Small intestine (tissue), 7 donors: ENCODE results near the gene TOMM5. TPM values are rescaled to one million over a fixed set of nuclear protein-coding genes. Genes with fewer than 3 reads are reported as not detected.
A peak's percentile ranks its signal among the peaks of the same experiment; 100 is the strongest.

Source experiments
- DNase-seq, 2 donors: peaks; one replicate each; pipeline versions ENCODE4 v3.0.0 to v3.0.0-alpha.2; 2013
- FAIRE-seq: peaks from 2 replicates; lab custom pipeline; 2012; peaks lifted over from hg19 to GRCh38; lab: Jason Lieb, UNC
- H3K27ac ChIP-seq, 3 donors: one replicate each; pipeline ENCODE4 v1.5.1; 2013; ENCODE audit warnings: low read length in 2 of 3, mild to moderate bottlenecking in 2 of 3, control low read depth in 1 of 3, inconsistent platforms in 1 of 3, low read depth in 1 of 3, moderate library complexity in 1 of 3
- H3K27me3 ChIP-seq, 3 donors: one replicate each; pipeline ENCODE4 v1.6.1; 2013; ENCODE audit warnings: low read length in 3 of 3, inconsistent platforms in 1 of 3; ENCODE audit not compliant: control insufficient read depth in 3 of 3, insufficient read depth in 3 of 3
- H3K36me3 ChIP-seq, 3 donors: one replicate each; pipeline ENCODE4 v1.6.1; 2013; ENCODE audit warnings: low read length in 3 of 3, inconsistent platforms in 1 of 3, low read depth in 1 of 3, mild to moderate bottlenecking in 1 of 3, moderate library complexity in 1 of 3; ENCODE audit not compliant: control insufficient read depth in 3 of 3, insufficient read depth in 2 of 3
- H3K4me1 ChIP-seq, 3 donors: one replicate each; pipeline ENCODE4 v1.6.1; 2013; ENCODE audit warnings: low read length in 2 of 3, inconsistent platforms in 1 of 3, low read depth in 1 of 3, mild to moderate bottlenecking in 1 of 3, moderate library complexity in 1 of 3; ENCODE audit not compliant: control insufficient read depth in 3 of 3, insufficient read depth in 2 of 3
- H3K4me3 ChIP-seq, 3 donors: one replicate each; pipeline ENCODE4 v1.5.1; 2013; ENCODE audit warnings: low read length in 3 of 3, control low read depth in 1 of 3, inconsistent platforms in 1 of 3, low read depth in 1 of 3, mild to moderate bottlenecking in 1 of 3, moderate library complexity in 1 of 3
- H3K9me3 ChIP-seq, 2 donors: one replicate each; pipeline ENCODE4 v1.6.1; 2013; ENCODE audit warnings: low read depth in 1 of 2, low read length in 1 of 2; ENCODE audit not compliant: control insufficient read depth in 2 of 2, insufficient read depth in 1 of 2
- WGBS, 3 donors: extraction: QIAGEN DNeasy Blood & Tissue Kit; methylation state at CpG; one replicate each; pipeline ENCODE4 v1.1.7; 2013; 5-methylcytosine and 5-hydroxymethylcytosine counted together
- polyA plus RNA-seq, 4 donors: library from polyadenylated mRNA; stranded (reverse) in 3 of 4; unstranded in 1 of 4; fragments of 200-250 nt in 3 of 4; fragments of 120-200 nt in 1 of 4; gene quantifications; one replicate each; pipeline versions ENCODE4 v1.2.1 to v1.2.3, GENCODE V29; 2013
- donor health status: healthy with polysubstance abuse.
- donor health status: control.
- donor health status: control.
- donor health status: Bipolar disorder and iron deficiency.
- donor health status: healthy.

Gene TOMM5
- polyA plus RNA-seq, 4 donors, result 130 to 140 (median 137) TPM

DNA sequence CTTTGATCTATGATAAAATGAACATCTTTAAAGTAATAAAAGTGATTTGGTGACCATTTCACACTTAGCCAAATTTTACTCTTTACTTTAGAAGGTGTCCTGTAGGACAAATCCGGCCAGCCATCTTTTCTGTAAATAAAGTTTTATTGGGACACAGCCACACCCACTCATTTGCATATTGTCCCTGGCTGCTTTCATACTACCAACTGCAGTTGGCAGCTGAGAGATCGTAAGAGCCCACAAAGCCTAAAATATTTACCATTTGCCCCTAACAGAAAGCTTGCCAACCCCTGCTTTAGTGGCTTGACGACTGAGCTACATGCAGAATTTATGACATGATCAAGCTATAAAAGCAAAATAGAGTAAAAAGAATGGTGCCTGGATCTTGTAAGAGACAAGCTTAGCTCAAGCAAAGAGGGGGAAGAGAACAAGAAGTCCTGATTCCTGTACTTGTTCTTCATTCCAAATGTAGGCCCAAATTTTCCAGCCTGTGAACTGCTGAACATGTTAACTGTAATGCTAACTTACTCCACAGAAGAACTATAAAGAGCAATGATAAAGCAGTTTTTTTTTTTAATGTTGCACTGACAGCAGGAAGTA lies 8.8 kb downstream of the TOMM5 start:
- FAIRE-seq (no peak), DNase-seq (no peak)
- WGBS, 3 donors, result 69 to 83% (median 78%) methylated on average over 3 of the region's 3 CpGs
- Histone ChIP-seq H3K4me3 (no peak overlapping the region), H3K36me3 (peaks cover 7 to 11% (median 9%) of the 10 kb centered on the region in 3 donors), H3K4me1 (no peaks in the 10 kb centered on the region), H3K27ac (peak overlapping the region in 1 of 3 donors; percentile 4), H3K27me3 (no peaks in the 10 kb centered on the region), H3K9me3 (no peaks in the 10 kb centered on the region)

DNA sequence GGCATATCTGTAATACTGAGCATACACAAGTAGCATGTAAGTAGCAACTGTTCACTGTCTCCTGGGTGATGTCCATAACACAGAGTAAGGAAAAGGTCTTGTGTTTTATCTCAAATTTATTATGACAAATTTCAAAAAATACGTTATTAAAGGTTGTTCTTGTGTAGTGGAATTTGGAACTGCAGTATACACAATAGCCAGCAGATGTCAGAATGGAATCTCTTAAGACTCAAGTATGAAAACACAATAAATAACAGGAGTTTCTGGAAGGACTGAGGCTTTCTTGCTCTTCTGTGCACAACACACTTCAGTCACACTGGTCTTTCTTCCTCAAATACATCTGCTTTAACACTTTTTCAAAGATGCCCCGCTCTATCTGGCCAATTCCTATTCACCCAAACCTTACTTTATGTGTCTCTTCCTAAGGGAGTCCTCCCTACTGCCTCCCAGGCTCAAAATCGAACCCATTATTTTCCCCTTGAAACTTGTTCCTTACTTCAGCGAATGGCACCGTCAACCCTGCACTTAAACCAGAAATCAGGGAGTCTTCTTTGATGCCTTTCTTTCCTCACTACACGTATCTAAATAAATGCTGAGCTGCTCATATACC lies 9.7 kb downstream of the TOMM5 start:
- DNase-seq, result peak; percentile 58 to 64
- Histone ChIP-seq H3K27me3 (no peaks in the 10 kb centered on the region), H3K27ac (no peak overlapping the region), H3K4me3 (no peak overlapping the region), H3K9me3 (no peaks in the 10 kb centered on the region), H3K36me3 (peaks cover 7 to 11% (median 9%) of the 10 kb centered on the region in 3 donors), H3K4me1 (no peaks in the 10 kb centered on the region)
- WGBS, 3 donors, result 68 to 76% (median 68%) methylated on average over 6 of the region's 6 CpGs
- peak; percentile 15 for FAIRE-seq

DNA sequence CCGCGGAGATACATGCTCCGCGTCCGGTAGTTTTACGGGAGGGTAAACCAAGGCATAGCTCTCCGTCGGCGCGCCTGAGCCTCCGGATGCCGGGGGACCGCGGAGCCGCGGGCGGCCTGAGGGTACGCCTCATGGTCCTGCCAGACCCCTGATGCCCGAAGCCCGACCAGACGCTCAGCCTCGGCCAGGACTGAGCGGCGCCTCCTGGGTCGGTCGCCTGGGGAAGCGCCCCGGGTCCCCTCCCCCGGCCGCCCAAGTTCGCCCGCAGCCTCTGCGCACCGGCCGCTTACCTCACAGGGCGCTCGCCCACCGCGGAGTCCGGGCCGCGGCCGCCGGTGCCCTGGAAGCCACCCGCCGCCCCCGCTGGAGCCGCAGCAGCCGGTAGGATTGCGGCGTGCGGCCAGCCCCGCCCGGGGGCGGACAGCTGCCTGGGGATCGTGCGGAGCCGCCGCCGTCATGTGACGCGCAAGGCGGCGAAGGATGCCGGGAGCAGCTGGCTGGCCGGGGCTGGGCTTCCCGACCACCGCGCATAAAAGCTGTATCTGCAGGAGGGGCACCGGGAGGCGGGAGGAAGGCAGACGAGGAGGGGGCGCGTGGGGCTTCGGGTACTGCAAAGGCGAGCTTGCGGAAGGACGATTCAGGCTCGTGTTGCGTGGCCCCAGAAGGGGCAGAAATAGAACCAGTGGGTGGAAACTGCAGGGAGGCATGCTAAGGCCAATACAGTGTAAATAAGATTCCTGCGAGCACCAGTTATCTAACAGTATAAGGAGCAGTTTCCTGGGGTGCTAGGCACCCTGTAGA lies 16.3 kb downstream of the TOMM5 start, which contains the start of gene FBXO10:
FBXO10 (minus strand) TSS at position 460 of the 801 bp plus-strand sequence. CDS start 34,612 bp downstream, outside the sequence.
- Histone ChIP-seq H3K4me3 (peak within 1 kb of the TSS; percentile 62 to 86 (median 72)), H3K27ac (peak within 1 kb of the TSS in 2 of 3 donors; percentile 56 to 68), H3K27me3 (no peaks in the 10 kb centered on the region), H3K9me3 (no peaks in the 10 kb centered on the region), H3K36me3 (peaks cover 0 to 2% (median 0%) of the 10 kb centered on the region in 3 donors), H3K4me1 (peaks cover 0 to 26% (median 0%) of the 10 kb centered on the region in 3 donors)
- 1% methylated on average over 65 to 81 of the region's 81 CpGs for WGBS, 3 donors
- DNase-seq (peak; percentile 59 to 88), FAIRE-seq (no peak)

DNA sequence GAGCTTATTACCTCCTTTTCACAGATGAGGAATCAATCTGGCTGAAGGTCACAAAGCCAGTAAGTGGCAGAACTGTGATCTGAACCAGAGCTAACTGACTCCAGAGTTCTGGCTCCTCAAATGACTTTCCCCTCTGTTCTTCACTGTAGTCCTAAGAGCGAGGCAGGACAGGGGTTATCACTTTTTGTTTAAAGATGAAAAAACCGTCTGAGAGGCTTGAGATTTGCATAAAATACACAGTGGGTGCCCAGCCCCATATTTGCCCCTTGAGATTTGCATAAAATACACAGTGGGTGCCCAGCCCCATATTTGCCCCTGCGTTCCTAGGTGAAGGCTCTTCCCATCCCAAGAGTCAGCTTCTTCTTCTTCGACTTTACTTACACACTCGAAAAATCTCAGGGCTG lies 16.9 kb downstream of the TOMM5 start:
- peaks cover 0 to 26% (median 0%) of the 10 kb centered on the region in 3 donors for H3K4me1 ChIP-seq
- H3K36me3 ChIP-seq, result peaks cover 0 to under 1% (median 0%) of the 10 kb centered on the region in 3 donors
- H3K27me3 ChIP-seq, result no peaks in the 10 kb centered on the region
- H3K27ac ChIP-seq, result peak overlapping the region in 2 of 3 donors; percentile 56 to 68
- 8 to 14% (median 9%) methylated on average over 5 of the region's 5 CpGs for WGBS, 3 donors
- FAIRE-seq, result no peak
- H3K4me3 ChIP-seq, result peak overlapping the region; percentile 62 to 86 (median 72)
- peak; percentile 30 to 32 for DNase-seq
- no peaks in the 10 kb centered on the region for H3K9me3 ChIP-seq

DNA sequence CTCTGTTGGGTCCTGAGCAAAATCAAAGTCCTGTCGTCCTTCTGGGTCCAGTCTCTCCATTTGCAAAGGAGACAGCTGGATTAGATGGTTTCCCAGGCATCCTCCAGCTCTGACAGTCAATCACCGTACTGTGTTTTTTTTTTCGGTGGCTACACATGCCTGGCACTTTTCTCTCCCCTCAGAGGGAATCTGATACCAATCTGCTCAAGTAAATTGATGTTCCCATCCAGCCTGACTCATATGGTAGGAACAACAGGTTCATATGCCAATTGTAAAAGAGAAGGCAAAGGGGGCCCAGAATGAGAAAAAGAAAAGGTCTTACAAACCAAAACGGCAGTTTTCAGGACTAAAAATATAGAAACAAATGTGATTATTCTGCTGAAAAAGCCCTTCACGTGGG lies 17.4 kb downstream of the TOMM5 start:
- Histone ChIP-seq H3K36me3 (no peaks in the 10 kb centered on the region), H3K27ac (peak overlapping the region in 1 of 3 donors; percentile 47), H3K9me3 (no peaks in the 10 kb centered on the region), H3K4me1 (peaks cover 0 to 26% (median 0%) of the 10 kb centered on the region in 3 donors), H3K27me3 (no peaks in the 10 kb centered on the region), H3K4me3 (no peak overlapping the region)
- no peak for FAIRE-seq
- no peak for DNase-seq
- 60 to 69% (median 63%) methylated on average over 5 of the region's 5 CpGs for WGBS, 3 donors

DNA sequence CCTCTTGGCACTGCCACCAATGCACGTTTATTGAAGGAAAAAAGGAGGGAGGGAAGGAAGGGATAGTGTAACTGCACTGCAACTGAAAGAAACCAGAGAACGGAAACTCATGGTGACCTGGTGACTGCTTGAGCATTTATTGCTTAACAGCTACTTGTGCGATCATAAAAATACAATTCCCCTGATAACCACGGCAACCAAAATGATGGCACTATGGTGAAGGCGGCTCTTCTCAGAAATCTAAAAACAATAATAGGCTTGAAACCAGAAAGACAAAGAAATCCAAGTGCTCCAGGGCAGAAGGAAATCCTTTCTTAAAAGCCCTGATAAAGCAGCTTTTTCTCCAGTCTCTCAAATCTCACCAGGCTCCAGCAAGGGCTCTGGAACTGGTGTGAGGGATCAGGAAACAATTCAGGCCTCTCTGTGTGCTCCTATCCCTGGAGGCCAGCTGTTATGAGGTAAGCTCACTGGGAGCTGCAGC lies 18.1 kb downstream of the TOMM5 start:
- peak overlapping the region in 1 of 3 donors; percentile 47 for H3K27ac ChIP-seq
- no peak for FAIRE-seq
- peaks cover 0 to 26% (median 0%) of the 10 kb centered on the region in 3 donors for H3K4me1 ChIP-seq
- no peak overlapping the region for H3K4me3 ChIP-seq
- no peaks in the 10 kb centered on the region for H3K36me3 ChIP-seq
- H3K9me3 ChIP-seq, result no peaks in the 10 kb centered on the region
- peak; percentile 37 to 79 for DNase-seq
- no peaks in the 10 kb centered on the region for H3K27me3 ChIP-seq
- WGBS, 3 donors, result 7 to 39% (median 25%) methylated on average over 5 of the region's 5 CpGs

- Histone ChIP-seq H3K27ac (no peak overlapping the region), H3K9me3 (no peaks in the 10 kb centered on the region), H3K4me1 (peaks cover 0 to 20% (median 0%) of the 10 kb centered on the region in 3 donors), H3K27me3 (no peaks in the 10 kb centered on the region), H3K36me3 (no peaks in the 10 kb centered on the region), H3K4me3 (no peak overlapping the region)
- FAIRE-seq (no peak), DNase-seq (no peak)
- 90 to 100% (median 95%) methylated on average over 1 of the region's 1 CpG for WGBS, 3 donors
These were observed 21.1 kb downstream of the TOMM5 start for GRCh38 chr9:37571282-37571681.

DNA sequence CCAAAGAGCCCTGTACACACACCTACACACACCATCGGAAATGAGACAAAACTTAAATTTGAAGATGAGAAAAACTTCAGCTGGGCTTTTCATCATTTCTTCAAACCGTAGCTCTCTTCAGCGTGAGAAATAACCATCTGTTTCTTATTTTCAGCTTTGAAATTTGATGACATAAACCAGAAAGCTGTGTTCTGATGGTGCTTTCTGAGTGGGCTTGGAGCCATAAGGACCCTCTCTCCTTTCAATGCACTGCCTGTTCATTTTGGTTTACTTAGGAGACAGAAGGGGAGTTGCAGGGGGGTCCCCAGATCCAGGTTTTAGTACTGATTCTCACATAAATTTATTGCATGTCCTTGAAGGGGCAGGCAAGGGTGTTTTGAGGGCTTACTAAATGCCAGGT lies 25.7 kb downstream of the TOMM5 start:
- H3K36me3 ChIP-seq, result peaks cover 0 to 2% (median 0%) of the 10 kb centered on the region in 3 donors
- peaks cover 2 to 14% of the 10 kb centered on the region in 2 donors for H3K9me3 ChIP-seq
- no peak overlapping the region for H3K27ac ChIP-seq
- H3K4me3 ChIP-seq, result no peak overlapping the region
- H3K27me3 ChIP-seq, result no peaks in the 10 kb centered on the region
- DNase-seq, result no peak
- FAIRE-seq, result no peak
- H3K4me1 ChIP-seq, result no peaks in the 10 kb centered on the region
- 84 to 93% (median 84%) methylated on average over 3 of the region's 3 CpGs for WGBS, 3 donors
